Thyroid gland (tissue), 4 donors: ENCODE data around the gene COL18A1. TPM values are rescaled to one million over a fixed set of nuclear protein-coding genes. Genes with fewer than 3 reads are reported as not detected.

ENCODE experiments used
- DNase-seq, 2 donors: peaks; one replicate each; pipeline ENCODE4 v3.0.0-alpha.2; 2019
- H3K27ac ChIP-seq, 3 donors: fragments of 200-600 bp; sonication (generic); 1 replicate in 2 of 3; 2 replicates in 1 of 3; pipeline ENCODE4 v1.5.1; 2016 to 2019; ENCODE audit warnings: mild to moderate bottlenecking in 1 of 3, moderate library complexity in 1 of 3
- H3K27me3 ChIP-seq: fragments of 200-600 bp; sonication (generic); one replicate; pipeline ENCODE4 v1.5.1; 2019
- H3K36me3 ChIP-seq, 2 donors: fragments of 200-600 bp; sonication (generic); one replicate each; pipeline ENCODE4 v1.5.1; 2016 to 2019
- H3K4me1 ChIP-seq, 2 donors: fragments of 200-600 bp; sonication (generic); one replicate each; pipeline ENCODE4 v1.5.1; 2017 to 2019
- H3K4me3 ChIP-seq, 3 donors: fragments of 200-600 bp; sonication (generic); replicated peaks in 1 of 3; 1 replicate in 2 of 3; 2 replicates in 1 of 3; pipeline ENCODE4 v1.5.1; 2016; ENCODE audit warnings: mild to moderate bottlenecking in 1 of 3
- H3K9me3 ChIP-seq: fragments of 200-600 bp; sonication (generic); one replicate; pipeline ENCODE4 v1.5.1; 2017
- POLR2A ChIP-seq, 2 donors: fragments of 450-650 bp; IDR thresholded peaks; one replicate each; pipeline ENCODE4 v1.6.1; 2017; ENCODE audit warnings: antibody characterized with exemption in 2 of 2, mild to moderate bottlenecking in 2 of 2, moderate library complexity in 1 of 2
- WGBS, 2 donors: methylation state at CpG; one replicate each; pipeline ENCODE4 v1.1.5; 2017; 5-methylcytosine and 5-hydroxymethylcytosine counted together
- intact Hi-C: fragments of 100-400 bp; cut with DNase I; formaldehyde crosslinking; loops from one replicate; pipeline ENCODE4 v1.15.1; 2023
- total RNA-seq, 4 donors: library from RNA; depleted of rRNA; stranded (reverse); fragments of >200 nt; gene quantifications; one replicate each; pipeline ENCODE4 v1.2.3, GENCODE V29; 2016
- TF ChIP-seq, protein P1 (sequence below), 6 experiments: fragments of 200-600 bp in 3 of 6; fragments of 450-650 bp in 3 of 6; sonication (generic) in 3 of 6; IDR thresholded peaks; one replicate each; pipeline ENCODE4 v1.5.1; 2016 to 2019; ENCODE audit warnings: antibody characterized with exemption in 6 of 6, mild to moderate bottlenecking in 2 of 6, inconsistent platforms in 1 of 6, moderate library complexity in 1 of 6

COL18A1 gene
- total RNA-seq, 4 donors from 2014 or later = 105 to 264 (median 238) TPM

DNA sequence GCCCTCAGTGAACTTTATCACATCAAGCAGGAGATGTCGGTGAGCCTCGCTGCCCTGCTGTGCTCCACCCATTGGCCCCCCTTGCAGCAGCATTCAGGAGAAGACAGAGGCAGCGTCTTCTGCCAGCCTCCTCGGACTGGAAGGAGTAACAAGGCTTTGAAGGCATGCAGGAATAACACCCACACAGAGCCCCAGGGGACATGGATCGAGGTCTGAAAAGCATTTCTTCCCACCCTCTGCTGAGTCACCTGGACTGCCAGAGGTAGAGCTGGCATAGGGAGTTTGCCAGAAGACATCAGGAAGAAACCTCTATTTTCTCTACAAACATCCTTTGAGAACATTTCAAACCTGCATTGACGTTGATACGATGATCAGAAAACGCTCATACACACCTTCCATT, 42.9 kb downstream of the COL18A1 start:
- H3K4me1 ChIP-seq = no peaks in the 10 kb centered on the region
- no peaks in the 10 kb centered on the region for H3K9me3 ChIP-seq
- TF ChIP-seq, protein P1, sequence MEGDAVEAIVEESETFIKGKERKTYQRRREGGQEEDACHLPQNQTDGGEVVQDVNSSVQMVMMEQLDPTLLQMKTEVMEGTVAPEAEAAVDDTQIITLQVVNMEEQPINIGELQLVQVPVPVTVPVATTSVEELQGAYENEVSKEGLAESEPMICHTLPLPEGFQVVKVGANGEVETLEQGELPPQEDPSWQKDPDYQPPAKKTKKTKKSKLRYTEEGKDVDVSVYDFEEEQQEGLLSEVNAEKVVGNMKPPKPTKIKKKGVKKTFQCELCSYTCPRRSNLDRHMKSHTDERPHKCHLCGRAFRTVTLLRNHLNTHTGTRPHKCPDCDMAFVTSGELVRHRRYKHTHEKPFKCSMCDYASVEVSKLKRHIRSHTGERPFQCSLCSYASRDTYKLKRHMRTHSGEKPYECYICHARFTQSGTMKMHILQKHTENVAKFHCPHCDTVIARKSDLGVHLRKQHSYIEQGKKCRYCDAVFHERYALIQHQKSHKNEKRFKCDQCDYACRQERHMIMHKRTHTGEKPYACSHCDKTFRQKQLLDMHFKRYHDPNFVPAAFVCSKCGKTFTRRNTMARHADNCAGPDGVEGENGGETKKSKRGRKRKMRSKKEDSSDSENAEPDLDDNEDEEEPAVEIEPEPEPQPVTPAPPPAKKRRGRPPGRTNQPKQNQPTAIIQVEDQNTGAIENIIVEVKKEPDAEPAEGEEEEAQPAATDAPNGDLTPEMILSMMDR (IDR thresholded peaks at IDR 0.05) = no peak
- no peak for TF ChIP-seq POLR2A (IDR thresholded peaks at IDR 0.05)
- H3K36me3 ChIP-seq = no peaks in the 10 kb centered on the region
- WGBS, 2 donors = 88 to 92% methylated on average over 8 of the region's 8 CpGs
- no peak overlapping the region for H3K4me3 ChIP-seq
- H3K27me3 ChIP-seq = no peaks in the 10 kb centered on the region
- intact Hi-C loops = no loop called here
- DNase-seq = no peak
- no peak overlapping the region for H3K27ac ChIP-seq

DNA sequence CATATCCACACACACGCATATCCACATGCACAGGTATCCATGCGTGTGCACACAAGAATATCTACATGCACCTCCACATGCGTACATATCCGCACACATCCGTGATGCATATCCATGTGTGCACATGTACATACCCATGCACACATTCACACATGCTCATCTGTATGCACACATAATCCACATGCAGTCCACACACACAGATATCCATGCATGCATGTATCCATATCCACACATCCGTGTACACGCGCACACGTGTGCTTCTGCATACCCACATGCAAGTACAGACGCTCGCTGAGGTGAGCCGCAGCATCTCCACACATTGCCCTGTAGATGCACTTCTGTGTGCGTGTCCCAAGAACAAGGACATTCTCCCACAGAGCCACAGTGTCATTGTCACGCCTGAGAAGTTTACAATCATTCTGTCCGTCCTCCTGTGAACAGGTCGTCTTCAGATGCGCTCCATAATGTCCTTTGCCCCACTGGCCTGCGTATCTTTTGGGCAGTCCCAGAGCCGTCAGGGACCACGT, 43.4 kb downstream of the COL18A1 start:
- 85 to 88% methylated on average over 20 of the region's 20 CpGs for WGBS, 2 donors
- Histone ChIP-seq H3K9me3 (no peaks in the 10 kb centered on the region), H3K36me3 (no peaks in the 10 kb centered on the region), H3K4me1 (no peaks in the 10 kb centered on the region), H3K4me3 (no peak overlapping the region), H3K27ac (no peak overlapping the region), H3K27me3 (no peaks in the 10 kb centered on the region)
- DNase-seq = no peak
- TF ChIP-seq, protein P1 (IDR thresholded peaks at IDR 0.05) = no peak
- no peak for TF ChIP-seq POLR2A (IDR thresholded peaks at IDR 0.05)
- intact Hi-C loops = no loop called here

DNA sequence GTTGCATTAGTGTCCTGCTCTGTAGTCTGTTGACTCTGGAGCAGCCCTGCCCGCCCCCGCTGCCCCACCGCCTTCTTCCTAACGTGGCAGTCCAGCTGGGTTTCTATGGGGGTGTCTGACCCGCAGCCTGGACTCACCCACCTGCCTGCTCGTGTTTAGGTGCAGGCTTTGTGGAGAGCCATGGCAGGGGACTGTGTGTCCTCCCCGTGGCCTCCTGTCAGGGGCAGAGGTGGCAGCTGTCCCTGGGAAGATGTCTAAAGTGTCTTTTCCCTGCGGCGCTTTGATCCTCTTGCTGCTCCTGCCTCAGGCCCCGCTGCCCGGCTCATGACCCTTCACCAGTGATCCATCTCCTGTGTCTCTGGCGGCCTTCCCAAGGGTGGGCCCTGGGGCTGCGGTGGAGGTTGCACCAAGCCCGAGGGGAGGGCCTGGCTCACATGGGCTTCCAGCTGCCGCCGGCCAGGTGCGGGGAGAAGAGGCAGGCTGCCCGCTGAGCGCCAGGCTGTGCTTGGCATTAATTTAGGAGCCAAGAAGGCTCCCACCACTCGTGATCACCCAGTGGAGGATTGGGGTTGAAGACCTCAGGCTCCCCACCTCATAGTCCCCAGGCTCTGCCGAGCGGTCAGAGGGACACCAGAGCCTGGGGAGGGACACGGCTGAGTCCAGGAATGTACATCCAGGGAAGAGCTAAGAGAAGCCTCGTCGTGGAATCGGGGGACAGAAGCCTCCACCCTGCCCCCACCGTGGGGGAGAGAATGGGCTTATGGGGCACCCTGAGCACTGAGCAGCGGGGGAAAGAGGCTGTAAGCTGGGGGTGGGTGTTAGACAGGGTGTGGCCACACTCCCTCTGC, 44.1 kb downstream of the COL18A1 start:
- Histone ChIP-seq H3K9me3 (no peaks in the 10 kb centered on the region), H3K4me3 (no peak overlapping the region), H3K27ac (no peak overlapping the region), H3K4me1 (no peaks in the 10 kb centered on the region), H3K27me3 (no peaks in the 10 kb centered on the region), H3K36me3 (no peaks in the 10 kb centered on the region)
- no peak for DNase-seq
- TF ChIP-seq, protein P1 (IDR thresholded peaks at IDR 0.05) = no peak
- intact Hi-C loops = no loop called here
- 87% methylated on average over 20 to 23 of the region's 28 CpGs for WGBS, 2 donors

DNA sequence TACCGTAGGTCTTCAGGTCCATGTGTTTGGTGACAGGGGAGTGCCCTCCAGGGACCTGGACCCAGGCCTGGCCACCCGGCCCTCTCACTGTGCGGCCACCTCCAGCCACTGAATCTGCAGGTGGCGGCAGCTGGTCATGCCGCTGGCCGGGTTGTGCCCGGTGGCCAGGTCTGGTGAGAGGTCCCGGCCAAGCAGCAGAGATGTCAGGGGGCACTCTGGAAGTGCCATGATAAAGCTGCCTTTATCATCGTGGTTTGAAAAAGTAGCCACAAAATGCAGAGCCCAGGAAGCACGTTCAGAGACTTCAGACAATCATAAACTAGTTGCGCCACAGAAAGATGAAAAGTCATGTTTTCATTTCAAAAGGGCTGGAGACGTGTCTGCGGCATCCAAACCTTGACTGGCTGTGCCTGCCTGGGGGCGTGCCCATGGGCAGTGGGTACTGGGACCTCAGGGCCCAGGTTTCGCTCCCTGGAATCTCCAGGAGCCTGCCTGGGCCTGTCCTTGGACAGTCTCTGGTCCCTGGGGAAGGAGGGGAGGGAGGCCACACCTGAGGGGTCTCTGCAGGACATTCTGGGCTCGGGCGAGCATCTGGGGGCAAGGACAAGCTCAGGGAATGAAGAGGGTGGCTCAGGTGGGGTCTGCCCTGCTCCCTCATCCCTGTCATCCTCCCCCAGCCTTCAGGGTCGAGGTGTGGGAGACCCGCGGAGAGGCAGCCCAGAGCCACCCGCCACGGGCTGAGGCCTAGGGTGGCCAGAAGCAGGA, 44.9 kb downstream of the COL18A1 start:
- peaks cover 0 to 3% of the 10 kb centered on the region in 2 donors for H3K4me1 ChIP-seq
- no peaks in the 10 kb centered on the region for H3K9me3 ChIP-seq
- DNase-seq = no peak
- TF ChIP-seq POLR2A (IDR thresholded peaks at IDR 0.05) = no peak
- TF ChIP-seq, protein P1 (IDR thresholded peaks at IDR 0.05) = no peak
- no peaks in the 10 kb centered on the region for H3K27me3 ChIP-seq
- H3K36me3 ChIP-seq = no peaks in the 10 kb centered on the region
- H3K4me3 ChIP-seq = no peak overlapping the region
- no peak overlapping the region for H3K27ac ChIP-seq
- 91 to 92% methylated on average over 16 to 20 of the region's 22 CpGs for WGBS, 2 donors
- intact Hi-C loops = no loop called here
